Mesenchymal stem cell (in vitro differentiated cells and primary cell): ENCODE results near the gene RHBDD1.
A peak's percentile ranks its signal among the peaks of the same experiment; 100 is the strongest.

Experiments
- DNase-seq: peaks from one replicate; pipeline ENCODE4 v3.0.0-alpha.2; 2013
- H2AFZ ChIP-seq: one replicate; pipeline ENCODE4 v1.6.1; 2013; ENCODE audit warnings: low read depth, mild to moderate bottlenecking, control low read depth, inconsistent platforms, low read length, moderate library complexity
- H2AK5ac ChIP-seq: 2 replicates; pipeline ENCODE4 v1.6.1; 2013; ENCODE audit warnings: low read length, moderate library complexity, mild to moderate bottlenecking, inconsistent platforms; ENCODE audit not compliant: severe bottlenecking
- H2BK120ac ChIP-seq: one replicate; pipeline ENCODE4 v1.6.1; 2013; ENCODE audit warnings: low read depth, mild to moderate bottlenecking, inconsistent platforms, low read length, moderate library complexity
- H2BK12ac ChIP-seq, 2 experiments: one replicate each; pipeline ENCODE4 v1.6.1; 2013; ENCODE audit warnings: inconsistent platforms in 2 of 2, low read length in 2 of 2, mild to moderate bottlenecking in 2 of 2, moderate library complexity in 2 of 2, control low read depth in 1 of 2
- H2BK15ac ChIP-seq: one replicate; pipeline ENCODE4 v1.6.1; 2013; ENCODE audit warnings: mild to moderate bottlenecking, low read depth, inconsistent platforms; ENCODE audit not compliant: poor library complexity, severe bottlenecking
- H2BK5ac ChIP-seq: 2 replicates; pipeline ENCODE4 v1.6.1; 2013; ENCODE audit warnings: low read depth, mild to moderate bottlenecking, low read length, control low read depth, inconsistent platforms; ENCODE audit not compliant: poor library complexity, severe bottlenecking
- H3K14ac ChIP-seq, 2 experiments: one replicate each; pipeline ENCODE4 v1.6.1; 2013; ENCODE audit warnings: inconsistent platforms in 2 of 2, low read length in 2 of 2, control low read depth in 1 of 2, mild to moderate bottlenecking in 1 of 2, moderate library complexity in 1 of 2
- H3K18ac ChIP-seq, 2 experiments: one replicate each; pipeline ENCODE4 v1.6.1; 2013; ENCODE audit warnings: inconsistent platforms in 2 of 2, low read length in 2 of 2, control low read depth in 1 of 2, low read depth in 1 of 2, mild to moderate bottlenecking in 1 of 2
- H3K23ac ChIP-seq, 2 experiments: one replicate each; pipeline ENCODE4 v1.6.1; 2013; ENCODE audit warnings: inconsistent platforms in 2 of 2, low read length in 2 of 2, mild to moderate bottlenecking in 2 of 2, moderate library complexity in 2 of 2, control low read depth in 1 of 2
- H3K27ac ChIP-seq: 2 replicates; pipeline ENCODE4 v1.5.1; 2013; ENCODE audit warnings: mild to moderate bottlenecking, moderate library complexity, low read length, control low read depth, inconsistent platforms; ENCODE audit not compliant: poor library complexity, severe bottlenecking
- H3K27me3 ChIP-seq, 2 experiments: 2 replicates each; pipeline versions ENCODE4 v1.6.1 to v1.7.0; 2013; ENCODE audit warnings: low read length in 2 of 2, mild to moderate bottlenecking in 2 of 2, moderate library complexity in 2 of 2, control low read depth in 1 of 2, inconsistent platforms in 1 of 2; ENCODE audit not compliant: control insufficient read depth in 1 of 2, insufficient read depth in 1 of 2
- H3K36me3 ChIP-seq, 2 experiments: 2 replicates each; pipeline versions ENCODE4 v1.6.1 to v1.7.0; 2013; ENCODE audit warnings: low read length in 2 of 2, control low read depth in 1 of 2, inconsistent platforms in 1 of 2, low read depth in 1 of 2, mild to moderate bottlenecking in 1 of 2; ENCODE audit not compliant: insufficient read depth in 2 of 2, control insufficient read depth in 1 of 2
- H3K4ac ChIP-seq, 2 experiments: one replicate each; pipeline ENCODE4 v1.6.1; 2013; ENCODE audit warnings: inconsistent platforms in 2 of 2, low read length in 2 of 2, mild to moderate bottlenecking in 2 of 2, moderate library complexity in 2 of 2, control low read depth in 1 of 2, low read depth in 1 of 2
- H3K4me1 ChIP-seq: 2 replicates; pipeline ENCODE4 v1.6.1; 2013; ENCODE audit warnings: low read depth, low read length, control low read depth; ENCODE audit not compliant: control insufficient read depth, insufficient read depth
- H3K4me2 ChIP-seq: 2 replicates; pipeline ENCODE4 v1.6.1; 2013; ENCODE audit warnings: low read length, mild to moderate bottlenecking, inconsistent platforms; ENCODE audit not compliant: poor library complexity, severe bottlenecking
- H3K4me3 ChIP-seq, 2 experiments: 2 replicates each; pipeline versions ENCODE4 v1.5.1 to v1.7.0; 2013; ENCODE audit warnings: low read length in 2 of 2, mild to moderate bottlenecking in 2 of 2, control low read depth in 1 of 2, low read depth in 1 of 2; ENCODE audit not compliant: insufficient read depth in 1 of 2
- H3K79me1 ChIP-seq: replicated peaks from 2 replicates; pipeline ENCODE4 v1.6.1; 2013; ENCODE audit warnings: mild to moderate bottlenecking, control low read depth, low read length, inconsistent platforms; ENCODE audit not compliant: poor library complexity, severe bottlenecking
- H3K9ac ChIP-seq: 2 replicates; pipeline ENCODE4 v1.7.0; 2013; ENCODE audit warnings: mild to moderate bottlenecking, low read length, moderate library complexity
- H3K9me3 ChIP-seq: 2 replicates; pipeline ENCODE4 v1.7.0; 2013; ENCODE audit warnings: mild to moderate bottlenecking, low read length; ENCODE audit not compliant: control insufficient read depth
- H4K8ac ChIP-seq: one replicate; pipeline ENCODE4 v1.6.1; 2013; ENCODE audit warnings: inconsistent platforms, mild to moderate bottlenecking, low read length, moderate library complexity
- H4K91ac ChIP-seq: one replicate; pipeline ENCODE4 v1.6.1; 2013; ENCODE audit warnings: mild to moderate bottlenecking, low read length, inconsistent platforms
- WGBS: methylation state at CpG from one replicate; pipeline ENCODE4 v1.1.7; 2013; ENCODE audit warnings: mixed read lengths; 5-methylcytosine and 5-hydroxymethylcytosine counted together

The RHBDD1 gene

DNA sequence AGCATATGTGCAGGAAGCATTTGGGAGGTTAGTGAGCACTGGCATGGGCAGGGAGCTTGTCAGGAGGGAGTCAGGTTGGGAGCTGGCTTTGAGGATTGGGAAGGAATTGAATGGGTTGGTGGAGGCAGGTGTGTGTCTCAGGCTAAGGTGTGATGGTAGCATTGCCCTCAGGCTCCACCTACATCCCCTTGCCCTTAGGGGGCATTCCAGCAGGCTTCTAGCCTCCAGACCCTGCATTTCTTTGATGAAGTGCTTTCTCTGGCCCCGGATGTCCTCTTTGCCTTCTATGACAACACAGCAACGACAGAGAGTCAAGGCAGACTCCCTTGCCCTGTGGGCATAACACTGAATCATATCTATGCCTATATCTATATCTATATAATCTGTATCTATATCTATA is 13.5 kb downstream of the RHBDD1 start:
- no peak overlapping the region for H3K9ac ChIP-seq
- H3K9me3 ChIP-seq = no peaks in the 10 kb centered on the region
- no peak for DNase-seq

DNA sequence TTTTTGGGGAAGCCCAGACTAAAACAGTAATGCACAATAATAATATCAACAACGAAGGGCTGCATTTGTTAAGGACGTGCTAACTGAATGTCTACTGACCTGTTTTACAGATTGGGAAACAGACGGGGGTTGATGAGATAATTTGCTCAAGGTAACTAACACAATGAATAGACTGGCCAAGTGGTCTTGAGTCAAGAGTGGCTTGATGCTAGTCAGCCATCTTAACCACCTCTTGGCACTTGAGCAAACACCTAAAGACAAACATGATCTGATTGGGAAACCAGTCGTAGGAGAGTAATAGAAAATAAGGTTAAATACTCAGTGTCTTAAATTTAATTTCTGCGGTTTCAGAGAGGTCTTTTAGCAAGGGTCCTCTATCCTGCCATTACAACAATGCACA is 14.2 kb downstream of the RHBDD1 start:
- no peak overlapping the region for H4K8ac ChIP-seq
- H3K27me3 ChIP-seq = no peaks in the 10 kb centered on the region
- H3K23ac ChIP-seq = no peak overlapping the region
- H2AFZ ChIP-seq = no peak overlapping the region
- H2BK120ac ChIP-seq = no peak overlapping the region
- H3K4me3 ChIP-seq = no peak overlapping the region
- H3K9me3 ChIP-seq = no peaks in the 10 kb centered on the region
- H2BK12ac ChIP-seq = no peak overlapping the region
- H3K79me1 ChIP-seq = peaks cover 35% of the 10 kb centered on the region
- peaks cover 0 to 5% of the 10 kb centered on the region in 2 experiments for H3K36me3 ChIP-seq
- H3K9ac ChIP-seq = no peak overlapping the region
- no peak overlapping the region for H4K91ac ChIP-seq
- H3K27ac ChIP-seq = no peak overlapping the region
- H3K4ac ChIP-seq = no peak overlapping the region
- 100% methylated on average over 3 of the region's 5 CpGs for WGBS
- H3K4me1 ChIP-seq = no peaks in the 10 kb centered on the region
- H2AK5ac ChIP-seq = no peak overlapping the region
- H2BK15ac ChIP-seq = no peak overlapping the region
- H3K18ac ChIP-seq = no peak overlapping the region
- no peak for DNase-seq
- no peak overlapping the region for H3K4me2 ChIP-seq
- H2BK5ac ChIP-seq = no peak overlapping the region
- H3K14ac ChIP-seq = no peak overlapping the region

More for the DNA sequence above, 13.5 kb downstream of the RHBDD1 start:
- no peak overlapping the region for H3K27ac ChIP-seq
- no peak overlapping the region for H2BK5ac ChIP-seq
- no CpG with 5 or more reads among the region's 2 CpGs for WGBS
- H3K4me1 ChIP-seq = no peaks in the 10 kb centered on the region
- H2BK15ac ChIP-seq = peak overlapping the region; percentile 36
- no peak overlapping the region for H3K4ac ChIP-seq
- peaks cover 0 to 5% of the 10 kb centered on the region in 2 experiments for H3K36me3 ChIP-seq
- no peak overlapping the region for H4K91ac ChIP-seq
- no peak overlapping the region for H2BK12ac ChIP-seq
- no peak overlapping the region for H2BK120ac ChIP-seq
- H2AK5ac ChIP-seq = no peak overlapping the region
- H3K23ac ChIP-seq = no peak overlapping the region
- H3K27me3 ChIP-seq = no peaks in the 10 kb centered on the region
- H3K4me2 ChIP-seq = no peak overlapping the region
- no peak overlapping the region for H3K14ac ChIP-seq
- no peak overlapping the region for H3K4me3 ChIP-seq
- H3K79me1 ChIP-seq = peaks cover 36% of the 10 kb centered on the region
- no peak overlapping the region for H3K18ac ChIP-seq
- no peak overlapping the region for H4K8ac ChIP-seq
- H2AFZ ChIP-seq = no peak overlapping the region

DNA sequence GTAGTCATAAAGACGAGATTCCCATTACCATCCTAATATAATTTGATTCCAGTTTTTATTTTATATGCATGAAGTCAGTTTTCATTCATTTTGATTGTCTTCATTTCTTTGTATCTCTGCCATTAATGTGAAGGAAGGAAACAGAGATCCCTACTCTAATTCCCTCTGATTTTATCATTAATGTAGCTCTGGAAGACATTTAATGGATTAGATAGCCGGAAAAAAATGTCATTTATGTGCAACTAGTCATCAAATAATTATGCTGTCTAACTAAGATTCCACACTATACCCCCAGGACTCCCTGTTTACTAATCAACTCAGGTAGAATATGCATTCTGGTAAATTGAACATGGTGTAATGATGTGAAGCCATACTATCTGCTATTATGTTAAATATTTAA is 19.9 kb downstream of the RHBDD1 start:
- no CpG with 5 or more reads among the region's 2 CpGs for WGBS
- Histone ChIP-seq H3K4ac (no peak overlapping the region), H3K27me3 (no peaks in the 10 kb centered on the region), H3K27ac (no peak overlapping the region), H3K9me3 (no peaks in the 10 kb centered on the region), H4K8ac (no peak overlapping the region), H4K91ac (no peak overlapping the region), H2AK5ac (no peak overlapping the region), H3K4me1 (no peaks in the 10 kb centered on the region), H3K79me1 (peaks cover 31% of the 10 kb centered on the region), H2BK15ac (no peak overlapping the region), H3K18ac (no peak overlapping the region), H3K14ac (no peak overlapping the region), H2BK120ac (no peak overlapping the region), H3K9ac (no peak overlapping the region), H3K36me3 (no peaks in the 10 kb centered on the region), H2AFZ (no peak overlapping the region), H3K4me2 (no peak overlapping the region), H3K23ac (no peak overlapping the region), H2BK12ac (no peak overlapping the region), H3K4me3 (no peak overlapping the region), H2BK5ac (no peak overlapping the region)
- DNase-seq = no peak

DNA sequence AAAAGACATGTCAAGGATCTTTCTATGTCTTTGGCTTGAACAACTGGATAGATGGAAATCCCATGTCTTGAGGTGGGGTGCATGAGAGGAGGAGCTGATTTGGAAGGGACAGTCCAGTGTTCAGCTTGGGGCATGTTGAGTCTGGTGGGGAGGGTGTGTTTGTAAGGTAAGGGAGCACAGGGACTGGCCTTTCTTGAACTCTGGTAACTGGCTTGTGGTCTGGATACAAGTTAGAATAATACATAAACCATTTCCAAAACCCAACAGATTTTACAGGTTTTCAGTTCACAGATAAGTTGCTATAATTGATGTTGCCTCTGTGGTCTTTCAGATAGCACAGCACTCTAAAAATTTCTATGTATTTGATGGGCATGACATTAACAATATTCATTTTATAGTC is 24.2 kb downstream of the RHBDD1 start:
- Histone ChIP-seq H3K4ac (no peak overlapping the region), H3K27me3 (no peaks in the 10 kb centered on the region), H3K23ac (no peak overlapping the region), H2BK12ac (no peak overlapping the region), H2AK5ac (no peak overlapping the region), H3K9me3 (no peaks in the 10 kb centered on the region), H3K9ac (no peak overlapping the region), H3K4me2 (no peak overlapping the region), H4K91ac (no peak overlapping the region), H3K4me1 (no peaks in the 10 kb centered on the region), H3K36me3 (peaks cover 0 to 7% of the 10 kb centered on the region in 2 experiments), H2BK15ac (no peak overlapping the region), H3K79me1 (peaks cover 29% of the 10 kb centered on the region), H3K18ac (no peak overlapping the region), H2BK120ac (no peak overlapping the region), H4K8ac (no peak overlapping the region), H2BK5ac (no peak overlapping the region), H2AFZ (no peak overlapping the region), H3K27ac (no peak overlapping the region), H3K14ac (no peak overlapping the region), H3K4me3 (no peak overlapping the region)
- DNase-seq = no peak
